HG03469 (cell line): ENCODE measurements around the gene GNAT3.

ENCODE experiments used
- ATAC-seq: cut with Tn5 transposase; IDR thresholded peaks from one replicate; pipeline ENCODE4 v1.9.1; 2021; ENCODE audit warnings: mild to moderate bottlenecking, moderate library complexity, moderate number of reproducible peaks; ENCODE audit not compliant: unreplicated experiment

The GNAT3 gene

GRCh38 chr7:80467069-80467468, 44.8 kb downstream of the GNAT3 start:
- ATAC-seq = no peak

- ATAC-seq = no peak
These were observed 45.2 kb downstream of the GNAT3 start for GRCh38 chr7:80466636-80467035.

GRCh38 chr7:80464211-80464610, 47.7 kb downstream of the GNAT3 start:
- no peak for ATAC-seq

GRCh38 chr7:80463272-80463920, 48.5 kb downstream of the GNAT3 start:
- ATAC-seq = no peak

GRCh38 chr7:80460857-80461256, 51.0 kb downstream of the GNAT3 start:
- ATAC-seq = no peak

- ATAC-seq = no peak
These were observed 51.9 kb downstream of the GNAT3 start for GRCh38 chr7:80459776-80460510.

- no peak for ATAC-seq
These were observed 52.8 kb downstream of the GNAT3 start for GRCh38 chr7:80458822-80459725.

GRCh38 chr7:80453699-80454340, 58.0 kb downstream of the GNAT3 start:
- no peak for ATAC-seq

- no peak for ATAC-seq
These were observed 61.1 kb downstream of the GNAT3 start for GRCh38 chr7:80450621-80451308.

GRCh38 chr7:80449836-80450235, 62.0 kb downstream of the GNAT3 start:
- ATAC-seq = no peak

GRCh38 chr7:80445351-80445750, 66.5 kb downstream of the GNAT3 start:
- ATAC-seq = no peak

GRCh38 chr7:80444811-80445210, 67.1 kb downstream of the GNAT3 start:
- ATAC-seq = no peak

- ATAC-seq = no peak
These were observed 68.5 kb downstream of the GNAT3 start for GRCh38 chr7:80443325-80443724.

GRCh38 chr7:80440883-80441282, 71.0 kb downstream of the GNAT3 start:
- ATAC-seq = no peak

GRCh38 chr7:80439894-80440821, 71.7 kb downstream of the GNAT3 start:
- no peak for ATAC-seq

- ATAC-seq = no peak
These were observed 76.3 kb downstream of the GNAT3 start for GRCh38 chr7:80435521-80435920.

GRCh38 chr7:80434047-80434446, 77.8 kb downstream of the GNAT3 start:
- ATAC-seq = no peak

- no peak for ATAC-seq
These were observed 79.7 kb downstream of the GNAT3 start for GRCh38 chr7:80432166-80432565.

GRCh38 chr7:80429181-80429580, 82.7 kb downstream of the GNAT3 start:
- ATAC-seq = no peak
